SK-N-SH (cell line): ENCODE results near the gene GAB4. TPM values are rescaled to one million over a fixed set of nuclear protein-coding genes. Genes with fewer than 3 reads are reported as not detected.

Experiments
- CTCF ChIA-PET: fragments of 300-600, 350-600 bp; formaldehyde crosslinking; extraction: SDS; loops from one replicate; lab custom pipeline; 2021; lab: Yijun Ruan, JAX
- POLR2A ChIA-PET: fragments of 350-600 bp; sonication (Branson Sonifier 250); formaldehyde crosslinking; extraction: SDS; loops from one replicate; lab custom pipeline; 2020; ENCODE audit warnings: antibody characterized with exemption, inconsistent platforms; lab: Yijun Ruan, JAX
- DNase-seq: peaks from one replicate; pipeline ENCODE4 v3.0.0; 2012
- H2AFZ ChIP-seq: fragments of 200-600 bp; sonication (generic); 2 replicates; pipeline ENCODE4 v1.8.1; 2016; ENCODE audit warnings: antibody characterized with exemption, mild to moderate bottlenecking, low read depth
- H3F3A ChIP-seq: fragments of 200-600 bp; sonication (generic); replicated peaks from 2 replicates; pipeline ENCODE3; 2016; ENCODE audit warnings: antibody characterized with exemption, mild to moderate bottlenecking; ENCODE audit not compliant: insufficient read depth
- H3K27ac ChIP-seq, 2 experiments: fragments of 200-500 bp in 1 of 2; fragments of 200-600 bp in 1 of 2; sonication (Bioruptor generic) in 1 of 2; sonication (generic), shearing (Covaris generic) in 1 of 2; 2 replicates each; pipeline versions ENCODE4 v1.5.1 to v1.6.1; 2014 to 2016; ENCODE audit warnings: low read depth in 2 of 2, inconsistent platforms in 1 of 2, low read length in 1 of 2, mild to moderate bottlenecking in 1 of 2, mixed read lengths in 1 of 2
- H3K27me3 ChIP-seq: fragments of 200-600 bp; sonication (generic), shearing (Covaris generic); 2 replicates; pipeline ENCODE4 v1.6.1; 2016; ENCODE audit warnings: mixed run types; ENCODE audit not compliant: insufficient read depth
- H3K36me3 ChIP-seq, 2 experiments: fragments of 200-500 bp in 1 of 2; fragments of 200-600 bp in 1 of 2; sonication (Bioruptor generic) in 1 of 2; sonication (generic) in 1 of 2; replicated peaks in 1 of 2; 2 replicates each; pipeline versions ENCODE3 to v1.5.1; 2014 to 2016; ENCODE audit warnings: low read length in 1 of 2, mild to moderate bottlenecking in 1 of 2; ENCODE audit not compliant: insufficient read depth in 2 of 2, control insufficient read depth in 1 of 2
- H3K4me1 ChIP-seq, 2 experiments: fragments of 200-500 bp in 1 of 2; fragments of 200-600 bp in 1 of 2; sonication (Bioruptor generic) in 1 of 2; sonication (generic), shearing (Covaris generic) in 1 of 2; 2 replicates each; pipeline versions ENCODE4 v1.5.1 to v1.6.1; 2014 to 2016; ENCODE audit warnings: low read depth in 1 of 2, low read length in 1 of 2, mixed run types in 1 of 2; ENCODE audit not compliant: insufficient read depth in 2 of 2, control insufficient read depth in 1 of 2
- H3K4me2 ChIP-seq: fragments of 200-600 bp; sonication (generic), shearing (Covaris generic); 2 replicates; pipeline ENCODE4 v1.6.1; 2017; ENCODE audit warnings: mixed run types
- H3K4me3 ChIP-seq, 2 experiments: fragments of 200-500 bp in 1 of 2; fragments of 200-600 bp in 1 of 2; sonication (Bioruptor generic) in 1 of 2; sonication (generic), shearing (Covaris generic) in 1 of 2; 2 replicates each; pipeline versions ENCODE4 v1.5.1 to v1.8.1; 2014 to 2016; ENCODE audit warnings: low read depth in 2 of 2, inconsistent platforms in 1 of 2, low read length in 1 of 2, mild to moderate bottlenecking in 1 of 2, mixed read lengths in 1 of 2, moderate library complexity in 1 of 2
- H3K79me2 ChIP-seq: fragments of 200-600 bp; sonication (generic); 2 replicates; pipeline ENCODE4 v1.8.1; 2017; ENCODE audit warnings: mild to moderate bottlenecking; ENCODE audit not compliant: insufficient read depth
- H3K9ac ChIP-seq: fragments of 200-600 bp; sonication (generic); 2 replicates; pipeline ENCODE4 v1.6.1; 2017; ENCODE audit warnings: mixed run types
- H3K9me2 ChIP-seq: fragments of 200-600 bp; sonication (generic); 2 replicates; pipeline ENCODE4 v1.6.1; 2017; ENCODE audit warnings: mixed run types
- H3K9me3 ChIP-seq: fragments of 200-600 bp; sonication (generic); 2 replicates; pipeline ENCODE4 v1.6.1; 2017; ENCODE audit warnings: mixed run types, mild to moderate bottlenecking, moderate library complexity
- H4K20me1 ChIP-seq: fragments of 200-600 bp; sonication (generic); 2 replicates; pipeline ENCODE4 v1.6.1; 2017; ENCODE audit warnings: mild to moderate bottlenecking, mixed run types; ENCODE audit not compliant: insufficient read depth
- EP300 ChIP-seq, 2 experiments: IDR thresholded peaks; 2 replicates each; pipeline versions ENCODE4 v1.4.0 to v1.6.1; 2012; ENCODE audit warnings: borderline replicate concordance in 1 of 2, low read depth in 1 of 2, low read length in 1 of 2
- EZH2phosphoT487 ChIP-seq: fragments of 200-600 bp; sonication (generic); IDR thresholded peaks from 2 replicates; pipeline ENCODE4 v1.6.1; 2017; ENCODE audit warnings: low read depth, mixed run types, mild to moderate bottlenecking, antibody characterized with exemption, moderate library complexity, borderline replicate concordance
- FOXJ3 ChIP-seq: sonication (generic); formaldehyde crosslinking; IDR thresholded peaks from 2 replicates; pipeline ENCODE4 v1.5.1; 2020; ENCODE audit warnings: mild to moderate bottlenecking, missing genetic modification reagents
- JUND ChIP-seq: IDR thresholded peaks from 2 replicates; pipeline ENCODE4 v1.4.0; 2012
- MXI1 ChIP-seq: IDR thresholded peaks from 2 replicates; pipeline ENCODE4 v1.6.1; 2012; ENCODE audit warnings: mild to moderate bottlenecking, low read depth, low read length, improper control_type of control experiment
- RAD21 ChIP-seq: IDR thresholded peaks from 2 replicates; pipeline ENCODE4 v1.6.1; 2012; ENCODE audit warnings: mild to moderate bottlenecking, low read length
- RCOR1 ChIP-seq: fragments of 150-350 bp; IDR thresholded peaks from 2 replicates; pipeline ENCODE4 v1.6.1; 2017; ENCODE audit warnings: antibody characterized with exemption, low read length
- SIN3A ChIP-seq: IDR thresholded peaks from 2 replicates; pipeline ENCODE4 v1.6.1; 2012; ENCODE audit warnings: low read depth, mild to moderate bottlenecking, low read length, moderate library complexity, borderline replicate concordance
- TCF12 ChIP-seq: IDR thresholded peaks from 2 replicates; pipeline ENCODE4 v1.4.0; 2012
- WGBS: methylation state at CpG from one replicate; pipeline ENCODE4 v1.1.6; 2017; ENCODE audit warnings: low lambda C conversion rate; 5-methylcytosine and 5-hydroxymethylcytosine counted together
- polyA plus RNA-seq, 3 experiments: library from polyadenylated mRNA; depleted of rRNA; stranded (reverse); fragments of >200 nt; gene quantifications; 2 replicates each; pipeline ENCODE4 v1.2.3, GENCODE V29; 2012
- TF ChIP-seq, protein P1 (sequence below): fragments of 150-350 bp; IDR thresholded peaks from 2 replicates; pipeline ENCODE4 v1.6.1; 2016; ENCODE audit warnings: mild to moderate bottlenecking, low read depth, low read length
- TF ChIP-seq, protein P2 (sequence below): IDR thresholded peaks from 2 replicates; pipeline ENCODE4 v1.6.1; 2012; ENCODE audit warnings: mild to moderate bottlenecking, low read depth, low read length, moderate library complexity
- TF ChIP-seq, protein P3 (sequence below): IDR thresholded peaks from 2 replicates; pipeline ENCODE4 v1.4.0; 2012; ENCODE audit warnings: low read depth, borderline replicate concordance

Gene GAB4
- polyA plus RNA-seq, 1 of the 3 experiments (the other 2 are of a cell fraction): not detected

DNA sequence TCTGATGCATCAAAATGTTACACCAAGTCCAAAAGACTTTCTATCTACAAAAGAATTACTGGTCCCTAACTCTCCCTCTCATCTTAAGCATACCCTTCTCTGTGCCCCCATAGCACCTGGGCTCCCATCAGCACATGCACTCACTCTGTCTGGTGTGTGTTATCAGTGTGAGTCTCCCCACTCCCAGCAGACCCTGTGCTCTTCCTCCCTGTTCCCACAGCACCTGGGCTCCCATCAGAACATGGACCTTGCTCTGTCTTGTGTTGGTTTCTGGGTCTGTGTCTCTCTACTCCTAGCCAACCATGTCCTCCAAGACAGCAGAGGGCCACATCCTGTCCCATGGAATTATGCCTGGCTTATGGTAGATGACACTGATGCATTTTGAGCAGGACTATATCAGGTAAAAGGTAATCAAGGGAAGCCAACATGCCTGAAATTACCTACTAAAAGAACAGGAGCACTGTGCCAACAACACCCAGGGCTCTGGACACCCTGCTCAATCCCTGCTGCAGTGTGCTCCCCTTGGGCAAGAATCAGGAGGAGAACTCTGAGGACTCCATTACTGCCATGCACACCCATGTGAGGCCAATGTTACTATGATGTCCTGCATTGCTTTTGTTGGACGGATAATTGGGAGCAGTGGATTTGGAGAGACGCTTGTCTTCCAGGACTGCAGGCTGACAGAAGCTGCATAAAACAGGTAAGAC is 34.3 kb downstream of the GAB4 start:
- Histone ChIP-seq H3K9me2 (no peaks in the 10 kb centered on the region), H4K20me1 (no peaks in the 10 kb centered on the region), H3K27ac (no peak overlapping the region), H3K9ac (no peak overlapping the region), H3K4me3 (no peak overlapping the region), H3K4me1 (no peaks in the 10 kb centered on the region), H3K27me3 (0 out of 2 replicates have a peak, but pooled peaks cover 4% of the 10 kb centered on the region), H3K4me2 (no peak overlapping the region)
- 8% methylated on average over 2 of the region's 2 CpGs for WGBS
- TF ChIP-seq TCF12 (no peak), SIN3A (no peak), JUND (no peak), RCOR1 (no peak), EP300 (IDR thresholded peaks at IDR 0.05; ENCODE audit: borderline replicate concordance in 1 of 2, low read depth in 1 of 2, low read length in 1 of 2) (no peak), EZH2phosphoT487 (no peak)
- TF ChIP-seq, protein P1, sequence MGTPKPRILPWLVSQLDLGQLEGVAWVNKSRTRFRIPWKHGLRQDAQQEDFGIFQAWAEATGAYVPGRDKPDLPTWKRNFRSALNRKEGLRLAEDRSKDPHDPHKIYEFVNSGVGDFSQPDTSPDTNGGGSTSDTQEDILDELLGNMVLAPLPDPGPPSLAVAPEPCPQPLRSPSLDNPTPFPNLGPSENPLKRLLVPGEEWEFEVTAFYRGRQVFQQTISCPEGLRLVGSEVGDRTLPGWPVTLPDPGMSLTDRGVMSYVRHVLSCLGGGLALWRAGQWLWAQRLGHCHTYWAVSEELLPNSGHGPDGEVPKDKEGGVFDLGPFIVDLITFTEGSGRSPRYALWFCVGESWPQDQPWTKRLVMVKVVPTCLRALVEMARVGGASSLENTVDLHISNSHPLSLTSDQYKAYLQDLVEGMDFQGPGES: no peak
- TF ChIP-seq, all 33 proteins: peak for 0
- no peak overlapping the region for H2AFZ ChIP-seq
- H3F3A ChIP-seq: no peaks in the 10 kb centered on the region
- POLR2A ChIA-PET: no interaction called here
- no peaks in the 10 kb centered on the region for H3K36me3 ChIP-seq
- CTCF ChIA-PET: no interaction called here
- no peaks in the 10 kb centered on the region for H3K79me2 ChIP-seq
- no peaks in the 10 kb centered on the region for H3K9me3 ChIP-seq
- DNase-seq: no peak

DNA sequence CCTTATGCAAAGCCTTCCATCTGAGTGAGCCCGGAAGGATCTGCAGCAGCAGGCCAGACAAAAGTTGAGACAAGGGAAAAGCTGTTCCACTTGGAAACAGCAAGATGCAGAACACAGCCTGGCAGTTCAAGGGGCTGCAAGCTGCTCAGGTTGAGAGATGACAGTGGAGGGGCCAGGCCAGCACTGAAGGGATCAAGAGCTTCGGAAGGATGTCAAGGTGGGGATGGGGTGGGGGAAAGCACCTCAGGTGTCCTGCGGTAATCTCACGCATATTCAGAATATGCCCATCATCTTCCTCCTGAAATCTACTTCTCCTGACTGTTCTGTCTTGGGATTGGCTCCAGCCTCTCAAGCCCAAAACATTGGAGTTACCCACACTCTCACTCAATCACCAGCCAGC is 35.7 kb downstream of the GAB4 start:
- no peaks in the 10 kb centered on the region for H3K36me3 ChIP-seq
- H2AFZ ChIP-seq: no peak overlapping the region
- 24% methylated on average over 4 of the region's 4 CpGs for WGBS
- no peak overlapping the region for H3K4me2 ChIP-seq
- 0 out of 2 replicates have a peak, but pooled peaks cover 4% of the 10 kb centered on the region for H3K27me3 ChIP-seq
- H3F3A ChIP-seq: no peaks in the 10 kb centered on the region
- H3K4me1 ChIP-seq: no peaks in the 10 kb centered on the region
- no peaks in the 10 kb centered on the region for H3K9me3 ChIP-seq
- no peak overlapping the region for H3K27ac ChIP-seq
- TF ChIP-seq, protein P2, sequence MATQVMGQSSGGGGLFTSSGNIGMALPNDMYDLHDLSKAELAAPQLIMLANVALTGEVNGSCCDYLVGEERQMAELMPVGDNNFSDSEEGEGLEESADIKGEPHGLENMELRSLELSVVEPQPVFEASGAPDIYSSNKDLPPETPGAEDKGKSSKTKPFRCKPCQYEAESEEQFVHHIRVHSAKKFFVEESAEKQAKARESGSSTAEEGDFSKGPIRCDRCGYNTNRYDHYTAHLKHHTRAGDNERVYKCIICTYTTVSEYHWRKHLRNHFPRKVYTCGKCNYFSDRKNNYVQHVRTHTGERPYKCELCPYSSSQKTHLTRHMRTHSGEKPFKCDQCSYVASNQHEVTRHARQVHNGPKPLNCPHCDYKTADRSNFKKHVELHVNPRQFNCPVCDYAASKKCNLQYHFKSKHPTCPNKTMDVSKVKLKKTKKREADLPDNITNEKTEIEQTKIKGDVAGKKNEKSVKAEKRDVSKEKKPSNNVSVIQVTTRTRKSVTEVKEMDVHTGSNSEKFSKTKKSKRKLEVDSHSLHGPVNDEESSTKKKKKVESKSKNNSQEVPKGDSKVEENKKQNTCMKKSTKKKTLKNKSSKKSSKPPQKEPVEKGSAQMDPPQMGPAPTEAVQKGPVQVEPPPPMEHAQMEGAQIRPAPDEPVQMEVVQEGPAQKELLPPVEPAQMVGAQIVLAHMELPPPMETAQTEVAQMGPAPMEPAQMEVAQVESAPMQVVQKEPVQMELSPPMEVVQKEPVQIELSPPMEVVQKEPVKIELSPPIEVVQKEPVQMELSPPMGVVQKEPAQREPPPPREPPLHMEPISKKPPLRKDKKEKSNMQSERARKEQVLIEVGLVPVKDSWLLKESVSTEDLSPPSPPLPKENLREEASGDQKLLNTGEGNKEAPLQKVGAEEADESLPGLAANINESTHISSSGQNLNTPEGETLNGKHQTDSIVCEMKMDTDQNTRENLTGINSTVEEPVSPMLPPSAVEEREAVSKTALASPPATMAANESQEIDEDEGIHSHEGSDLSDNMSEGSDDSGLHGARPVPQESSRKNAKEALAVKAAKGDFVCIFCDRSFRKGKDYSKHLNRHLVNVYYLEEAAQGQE: no peak
- no peak for TF ChIP-seq RAD21
- TF ChIP-seq EP300 (IDR thresholded peaks at IDR 0.05; ENCODE audit: borderline replicate concordance in 1 of 2, low read depth in 1 of 2, low read length in 1 of 2): no peak
- TF ChIP-seq MXI1: no peak
- no peak for TF ChIP-seq JUND
- TF ChIP-seq, protein P3, sequence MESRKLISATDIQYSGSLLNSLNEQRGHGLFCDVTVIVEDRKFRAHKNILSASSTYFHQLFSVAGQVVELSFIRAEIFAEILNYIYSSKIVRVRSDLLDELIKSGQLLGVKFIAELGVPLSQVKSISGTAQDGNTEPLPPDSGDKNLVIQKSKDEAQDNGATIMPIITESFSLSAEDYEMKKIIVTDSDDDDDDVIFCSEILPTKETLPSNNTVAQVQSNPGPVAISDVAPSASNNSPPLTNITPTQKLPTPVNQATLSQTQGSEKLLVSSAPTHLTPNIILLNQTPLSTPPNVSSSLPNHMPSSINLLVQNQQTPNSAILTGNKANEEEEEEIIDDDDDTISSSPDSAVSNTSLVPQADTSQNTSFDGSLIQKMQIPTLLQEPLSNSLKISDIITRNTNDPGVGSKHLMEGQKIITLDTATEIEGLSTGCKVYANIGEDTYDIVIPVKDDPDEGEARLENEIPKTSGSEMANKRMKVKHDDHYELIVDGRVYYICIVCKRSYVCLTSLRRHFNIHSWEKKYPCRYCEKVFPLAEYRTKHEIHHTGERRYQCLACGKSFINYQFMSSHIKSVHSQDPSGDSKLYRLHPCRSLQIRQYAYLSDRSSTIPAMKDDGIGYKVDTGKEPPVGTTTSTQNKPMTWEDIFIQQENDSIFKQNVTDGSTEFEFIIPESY: no peak
- TF ChIP-seq SIN3A: no peak
- TF ChIP-seq FOXJ3 (CRISPR knock-in tag): no peak
- ChIA-PET CTCF (no interaction called here), POLR2A (no interaction called here)
- H3K79me2 ChIP-seq: no peaks in the 10 kb centered on the region
- no peaks in the 10 kb centered on the region for H4K20me1 ChIP-seq
- no peak for DNase-seq
- no peak overlapping the region for H3K4me3 ChIP-seq
- no peaks in the 10 kb centered on the region for H3K9me2 ChIP-seq
- no peak overlapping the region for H3K9ac ChIP-seq
